ENCODE measurements around the gene ATXN10. TPM values are rescaled to one million over a fixed set of nuclear protein-coding genes. Genes with fewer than 3 reads are reported as not detected.
A peak's percentile ranks its signal among the peaks of the same experiment; 100 is the strongest.
"Not testable (repeated sequence)": the region's sequence is repeated elsewhere in the genome, so short reads cannot be mapped to it uniquely, and the experiment has no call there.

ATXN10 gene, protein sequence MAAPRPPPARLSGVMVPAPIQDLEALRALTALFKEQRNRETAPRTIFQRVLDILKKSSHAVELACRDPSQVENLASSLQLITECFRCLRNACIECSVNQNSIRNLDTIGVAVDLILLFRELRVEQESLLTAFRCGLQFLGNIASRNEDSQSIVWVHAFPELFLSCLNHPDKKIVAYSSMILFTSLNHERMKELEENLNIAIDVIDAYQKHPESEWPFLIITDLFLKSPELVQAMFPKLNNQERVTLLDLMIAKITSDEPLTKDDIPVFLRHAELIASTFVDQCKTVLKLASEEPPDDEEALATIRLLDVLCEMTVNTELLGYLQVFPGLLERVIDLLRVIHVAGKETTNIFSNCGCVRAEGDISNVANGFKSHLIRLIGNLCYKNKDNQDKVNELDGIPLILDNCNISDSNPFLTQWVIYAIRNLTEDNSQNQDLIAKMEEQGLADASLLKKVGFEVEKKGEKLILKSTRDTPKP
- total RNA-seq: 10 to 100 TPM; 74.0 to 97.0 TPM

DNA sequence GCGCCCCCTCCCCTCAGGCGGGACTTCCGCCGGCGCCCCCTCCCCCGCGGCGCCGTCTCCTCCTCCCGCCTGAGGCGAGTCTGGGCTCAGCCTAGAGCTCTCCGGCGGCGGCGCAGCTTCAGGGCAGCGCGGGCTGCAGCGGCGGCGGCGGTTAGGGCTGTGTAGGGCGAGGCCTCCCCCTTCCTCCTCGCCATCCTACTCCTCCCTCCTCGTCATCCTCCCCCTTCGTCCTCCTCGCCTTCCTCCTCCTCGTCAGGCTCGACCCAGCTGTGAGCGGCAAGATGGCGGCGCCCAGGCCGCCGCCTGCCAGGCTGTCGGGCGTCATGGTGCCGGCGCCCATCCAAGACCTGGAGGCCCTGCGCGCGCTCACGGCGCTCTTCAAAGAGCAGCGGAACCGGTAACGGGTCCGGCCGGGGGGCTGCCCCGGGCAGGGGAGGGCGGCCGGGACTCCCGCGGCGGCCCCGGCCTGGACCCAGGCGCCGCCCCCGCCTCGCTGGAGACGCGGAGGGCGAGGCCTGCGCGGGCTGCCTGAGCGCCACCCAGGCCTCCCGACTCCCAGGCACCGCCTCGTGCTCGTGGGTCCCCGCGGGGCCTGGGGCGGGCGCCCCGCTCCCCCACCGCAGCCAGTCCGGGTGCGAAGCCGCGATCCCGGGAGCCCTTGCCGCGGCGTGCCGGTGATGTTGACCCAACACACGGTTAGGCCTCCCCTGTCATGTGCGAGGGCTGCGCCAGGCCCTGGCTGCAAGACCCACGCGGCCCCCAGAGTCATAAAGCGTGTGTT is at the start of gene ATXN10:
Gene ATXN10, plus strand, starts transcription at position 52 of the 781 bp plus-strand sequence. Its CDS starts 230 bp downstream, at position 282.
- H3K27me3 Mint-ChIP-seq: peaks cover 4 to 7% of the 10 kb centered on the region in 2 donors
- peak within 1 kb of the TSS; percentile 92 for H3K4me3 Mint-ChIP-seq
- H3K36me3 Mint-ChIP-seq: no peaks in the 10 kb centered on the region
- peak within 1 kb of the TSS; percentile 54 to 76 for H3K27ac Mint-ChIP-seq
- peaks cover 29 to 31% of the 10 kb centered on the region in 2 donors for H3K4me1 Mint-ChIP-seq (ENCODE audit: low read depth in 2 of 2)
- DNase-seq (ENCODE audit: low spot score) (peak; percentile 72), ATAC-seq (peak; percentile 85 to 90)
- H3K9me3 Mint-ChIP-seq: no peaks in the 10 kb centered on the region

DNA sequence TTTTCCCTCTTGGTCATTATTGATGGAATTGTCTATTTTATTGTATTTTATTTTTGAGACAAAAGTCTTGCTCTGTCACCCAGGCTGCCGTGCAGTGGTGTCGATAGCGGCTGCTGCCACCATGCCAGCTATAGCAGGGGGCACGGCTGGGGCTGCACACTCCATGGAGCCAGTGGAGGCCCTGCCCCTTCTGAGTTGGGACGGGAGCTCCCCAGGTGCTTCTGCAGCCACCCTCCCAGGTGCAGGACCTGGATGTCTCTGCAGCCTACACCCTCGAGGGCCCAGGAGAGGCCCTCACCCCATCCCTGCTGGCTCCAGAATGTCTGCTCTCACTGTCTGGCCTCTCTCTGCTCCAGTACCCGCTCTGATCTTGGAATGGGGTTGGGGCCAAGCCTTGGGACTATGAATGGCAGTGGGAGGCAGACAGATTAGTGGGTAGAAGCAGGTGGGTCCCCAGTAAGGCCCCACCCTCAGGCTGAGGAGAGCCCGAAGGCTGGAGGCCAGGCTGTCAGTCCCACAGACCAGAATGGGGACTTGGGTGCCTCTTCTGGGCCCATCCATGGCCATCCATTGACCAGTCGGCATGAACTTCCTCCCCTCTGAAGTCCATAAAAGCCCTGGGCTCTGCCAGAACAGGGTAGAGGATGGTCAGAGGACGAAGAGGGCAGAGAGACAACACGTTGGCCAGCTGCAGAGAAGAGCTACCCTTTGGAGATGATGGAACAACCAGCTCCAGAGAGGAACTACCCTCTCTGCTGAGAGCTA is 49.6 kb upstream of the ATXN10 start:
- H3K27ac Mint-ChIP-seq: no peak overlapping the region
- no peaks in the 10 kb centered on the region for H3K36me3 Mint-ChIP-seq
- no peaks in the 10 kb centered on the region for H3K9me3 Mint-ChIP-seq
- H3K27me3 Mint-ChIP-seq: peaks cover 0 to 10% of the 10 kb centered on the region in 2 donors
- H3K4me1 Mint-ChIP-seq (ENCODE audit: low read depth in 2 of 2): peaks cover 5 to 6% of the 10 kb centered on the region in 2 donors
- ATAC-seq (peak in 1 of 2 donors; percentile 40), DNase-seq (ENCODE audit: low spot score) (no peak)
- no peak overlapping the region for H3K4me3 Mint-ChIP-seq

DNA sequence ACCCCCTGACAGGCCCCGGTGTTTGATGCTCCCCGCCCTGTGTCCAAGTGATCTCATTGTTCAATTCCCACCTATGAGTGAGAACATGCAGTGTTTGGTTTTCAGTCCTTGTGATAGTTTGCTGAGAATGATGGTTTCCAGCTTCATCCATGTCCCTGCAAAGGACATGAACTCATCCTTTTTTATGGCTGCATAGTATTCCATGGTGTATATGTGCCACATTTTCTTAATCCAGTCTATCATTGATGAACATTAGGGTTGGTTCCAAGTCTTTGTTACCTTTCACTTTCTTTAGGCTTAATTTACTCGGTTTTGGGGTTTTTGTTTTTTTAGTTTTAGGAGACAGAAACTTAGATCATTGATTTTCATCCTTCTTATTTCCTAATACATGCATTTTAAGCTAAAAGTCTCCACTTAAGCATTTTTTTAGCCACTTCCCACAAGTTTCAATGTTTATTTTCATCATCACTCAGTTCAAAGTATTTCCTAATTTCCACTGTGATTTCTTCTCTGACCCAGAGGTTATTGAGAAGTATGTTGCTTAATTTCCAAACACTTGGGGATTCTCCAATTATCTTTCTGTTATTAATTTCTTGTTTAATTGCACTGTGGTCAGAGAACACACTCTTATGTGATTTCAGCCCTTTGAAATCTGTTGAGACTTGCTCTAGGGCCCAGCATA is 48.0 kb upstream of the ATXN10 start:
- H3K4me1 Mint-ChIP-seq (ENCODE audit: low read depth in 2 of 2); H3K4me3 Mint-ChIP-seq; H3K9me3 Mint-ChIP-seq; H3K36me3 Mint-ChIP-seq; DNase-seq (ENCODE audit: low spot score); H3K27ac Mint-ChIP-seq; ATAC-seq; H3K27me3 Mint-ChIP-seq: not testable (repeated sequence)

DNA sequence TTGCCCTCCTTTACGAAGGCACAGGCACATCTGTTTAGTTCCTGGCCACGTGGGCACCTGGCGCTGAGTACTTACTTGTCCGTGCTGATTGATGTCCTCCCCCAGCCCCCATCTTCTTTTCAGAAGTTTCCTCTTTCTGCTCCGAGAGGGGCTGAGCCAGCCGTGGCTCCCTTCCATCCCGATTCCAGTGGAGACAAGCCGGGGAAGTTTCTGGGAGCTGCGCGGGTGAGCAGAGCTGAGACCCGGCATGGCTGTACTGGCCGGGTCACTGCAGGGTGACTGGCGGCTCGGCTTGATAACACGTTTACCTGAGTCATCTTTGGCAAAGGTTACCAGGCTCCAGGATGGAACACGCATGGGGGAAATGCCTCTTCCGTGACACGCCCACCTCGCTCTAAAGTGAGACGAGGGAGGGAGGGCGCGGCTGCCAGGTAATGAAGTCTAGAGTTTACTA is 45.4 kb upstream of the ATXN10 start:
- H3K4me1 Mint-ChIP-seq (ENCODE audit: low read depth in 2 of 2): peaks cover 0 to 6% of the 10 kb centered on the region in 2 donors
- H3K36me3 Mint-ChIP-seq: no peaks in the 10 kb centered on the region
- H3K9me3 Mint-ChIP-seq: no peaks in the 10 kb centered on the region
- no peak overlapping the region for H3K4me3 Mint-ChIP-seq
- no peak overlapping the region for H3K27ac Mint-ChIP-seq
- peaks cover 4 to 12% of the 10 kb centered on the region in 2 donors for H3K27me3 Mint-ChIP-seq
- ATAC-seq (no peak), DNase-seq (ENCODE audit: low spot score) (no peak)

DNA sequence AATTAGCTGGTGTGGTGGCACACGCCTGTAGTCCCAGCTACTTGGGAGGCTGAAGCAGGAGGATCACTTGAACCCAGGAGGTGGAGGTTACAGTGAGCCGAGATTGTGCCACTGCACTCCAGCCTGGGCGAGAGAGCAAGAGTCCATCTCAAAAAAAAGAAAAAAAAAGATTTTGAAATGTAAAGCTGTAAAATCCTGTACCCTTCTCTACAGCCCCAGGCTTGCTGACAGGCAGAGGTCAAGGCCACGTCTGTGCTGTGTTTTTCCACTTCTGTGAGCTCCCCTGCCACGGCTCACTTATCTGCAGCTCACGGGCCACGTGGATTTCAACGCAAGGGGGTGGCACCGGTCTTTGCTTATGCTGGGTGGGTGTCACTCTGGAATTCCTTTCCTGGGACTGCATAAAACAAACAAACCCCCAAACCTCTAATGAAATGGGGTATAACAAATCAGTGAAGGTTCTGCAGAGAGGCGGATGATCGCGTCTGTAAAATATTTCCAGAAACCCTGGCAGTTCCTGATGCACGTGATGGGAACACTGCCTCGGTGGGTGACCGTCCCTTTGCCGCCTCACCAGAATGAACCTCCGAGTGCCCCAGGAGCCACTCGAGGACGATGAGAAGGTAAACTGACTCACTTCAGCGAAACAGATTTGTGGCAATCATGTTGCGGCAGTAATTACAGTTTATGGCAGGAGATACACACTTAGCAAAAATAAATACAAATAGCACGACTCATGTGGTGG is 44.0 kb upstream of the ATXN10 start:
- H3K9me3 Mint-ChIP-seq: no peaks in the 10 kb centered on the region
- H3K27me3 Mint-ChIP-seq: peaks cover 17 to 25% of the 10 kb centered on the region in 2 donors
- H3K36me3 Mint-ChIP-seq: no peaks in the 10 kb centered on the region
- H3K4me3 Mint-ChIP-seq: no peak overlapping the region
- no peak for ATAC-seq
- H3K4me1 Mint-ChIP-seq (ENCODE audit: low read depth in 2 of 2): peaks cover 0 to 6% of the 10 kb centered on the region in 2 donors
- H3K27ac Mint-ChIP-seq: no peak overlapping the region
- DNase-seq (ENCODE audit: low spot score): no peak

DNA sequence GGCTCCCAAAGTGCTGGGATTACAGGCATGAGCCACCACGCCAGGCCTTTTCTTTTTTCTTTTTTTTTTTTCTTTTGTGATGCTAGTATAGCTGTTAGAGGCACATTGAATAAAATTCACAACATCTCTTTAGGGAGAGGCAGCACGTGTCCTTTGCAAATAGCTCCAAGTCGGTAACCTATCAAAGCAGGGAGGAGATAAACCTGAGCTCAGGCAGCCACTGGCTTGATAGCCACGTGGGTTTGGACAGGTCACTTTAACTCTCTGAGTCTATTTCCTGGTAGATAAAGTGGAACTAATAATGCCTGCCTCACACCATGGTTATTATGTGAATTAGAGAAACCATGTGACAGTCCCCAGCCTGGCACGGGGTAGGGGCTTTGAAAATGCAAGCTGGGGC is 43.1 kb upstream of the ATXN10 start:
- H3K4me3 Mint-ChIP-seq: no peak overlapping the region
- ATAC-seq (no peak), DNase-seq (ENCODE audit: low spot score) (no peak)
- H3K9me3 Mint-ChIP-seq: no peaks in the 10 kb centered on the region
- H3K4me1 Mint-ChIP-seq (ENCODE audit: low read depth in 2 of 2): peaks cover 0 to 6% of the 10 kb centered on the region in 2 donors
- H3K27me3 Mint-ChIP-seq: peaks cover 17 to 25% of the 10 kb centered on the region in 2 donors
- no peaks in the 10 kb centered on the region for H3K36me3 Mint-ChIP-seq
- no peak overlapping the region for H3K27ac Mint-ChIP-seq

DNA sequence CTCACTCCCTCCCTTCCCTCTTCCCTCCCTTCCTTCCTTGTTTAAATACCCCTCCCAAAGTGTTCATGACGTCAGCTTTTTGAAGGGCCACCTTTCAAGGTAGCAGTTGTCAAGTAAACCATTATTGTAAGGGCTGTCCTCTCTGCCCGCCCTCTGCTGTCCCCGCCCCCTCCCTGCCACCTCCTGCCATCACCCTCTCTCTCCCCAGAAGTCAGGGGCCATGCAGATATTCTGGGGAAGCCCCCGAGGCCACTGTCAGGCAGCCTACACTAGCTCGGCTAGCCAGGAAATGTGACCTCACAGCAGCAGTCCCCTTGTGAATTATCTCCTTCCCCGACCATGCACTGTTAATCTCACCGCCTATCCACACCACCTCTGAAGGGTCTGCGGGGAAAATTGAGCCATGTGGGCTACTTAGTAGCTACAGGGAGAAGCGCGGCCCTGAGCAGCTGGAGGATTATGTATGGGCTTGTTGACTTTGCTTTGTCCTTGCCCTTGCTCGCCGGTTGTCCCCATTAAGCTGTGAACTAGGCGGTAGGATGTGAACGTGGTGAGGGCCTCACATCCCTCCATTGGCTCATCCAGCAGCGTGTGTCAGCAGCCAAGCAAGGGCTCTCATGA is 42.1 kb upstream of the ATXN10 start:
- H3K9me3 Mint-ChIP-seq: no peaks in the 10 kb centered on the region
- ATAC-seq (peak; percentile 74 to 75), DNase-seq (ENCODE audit: low spot score) (no peak)
- H3K27ac Mint-ChIP-seq: no peak overlapping the region
- peaks cover 0 to 6% of the 10 kb centered on the region in 2 donors for H3K4me1 Mint-ChIP-seq (ENCODE audit: low read depth in 2 of 2)
- H3K4me3 Mint-ChIP-seq: no peak overlapping the region
- H3K36me3 Mint-ChIP-seq: no peaks in the 10 kb centered on the region
- H3K27me3 Mint-ChIP-seq: peaks cover 17 to 18% of the 10 kb centered on the region in 2 donors

DNA sequence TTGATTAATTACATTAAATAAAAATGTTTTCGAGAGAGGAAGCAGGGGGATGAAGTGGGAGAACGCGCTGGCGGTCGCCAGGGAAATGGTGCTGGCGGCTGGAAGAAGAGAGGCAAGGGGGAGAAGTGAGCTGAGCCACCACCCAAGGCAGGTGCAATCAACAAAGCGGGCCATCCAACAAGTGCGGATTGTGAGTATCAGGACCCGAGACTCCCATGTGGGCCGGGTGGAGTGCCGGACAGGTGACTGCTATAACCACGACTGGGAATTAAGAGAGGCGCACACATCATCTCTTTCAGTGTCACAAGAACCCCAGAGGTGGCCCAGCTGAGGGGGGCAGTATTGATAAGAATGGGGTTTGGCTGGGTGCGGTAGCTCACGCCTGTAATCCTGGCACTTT is 41.2 kb upstream of the ATXN10 start:
- Mint-ChIP-seq H3K4me3 (no peak overlapping the region), H3K27me3 (peaks cover 17 to 22% of the 10 kb centered on the region in 2 donors), H3K36me3 (no peaks in the 10 kb centered on the region), H3K9me3 (no peaks in the 10 kb centered on the region), H3K4me1 (ENCODE audit: low read depth in 2 of 2) (peaks cover 0 to 6% of the 10 kb centered on the region in 2 donors), H3K27ac (no peak overlapping the region)
- ATAC-seq (no peak), DNase-seq (ENCODE audit: low spot score) (no peak)

DNA sequence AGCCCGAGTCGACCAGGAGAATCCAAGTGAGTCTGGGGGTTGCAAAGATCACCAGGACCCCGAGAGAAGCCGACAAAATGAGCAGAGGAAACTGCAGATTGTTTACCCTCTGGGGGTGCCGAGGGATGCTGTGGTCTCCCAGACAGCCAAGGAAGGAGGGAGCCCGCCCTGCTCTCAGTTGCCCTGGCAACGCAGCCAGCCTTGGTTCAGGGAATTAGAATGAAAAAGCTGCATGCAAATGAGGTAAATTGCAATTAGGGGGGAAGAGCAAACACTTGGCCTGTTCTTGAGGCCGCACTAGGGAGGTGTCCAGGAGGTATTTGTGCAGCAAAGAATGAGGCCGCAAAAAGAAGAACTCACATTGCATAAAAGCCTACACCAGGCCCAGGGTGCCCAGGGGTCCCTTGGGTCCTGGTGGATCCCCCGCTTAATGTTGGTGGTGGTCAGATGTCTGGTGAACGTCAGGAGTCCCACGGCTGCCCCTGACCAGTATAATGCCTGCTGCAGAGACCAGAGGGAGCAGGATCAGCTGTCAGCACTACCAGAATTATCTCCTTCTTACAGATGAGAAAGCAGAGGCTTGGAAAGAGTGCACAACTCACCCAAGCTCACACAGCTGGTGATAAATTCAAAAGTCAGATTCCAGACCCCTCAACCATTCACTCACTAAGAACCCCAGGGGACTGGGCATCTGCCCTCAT is 40.3 kb upstream of the ATXN10 start:
- H3K36me3 Mint-ChIP-seq: no peaks in the 10 kb centered on the region
- peaks cover 17 to 22% of the 10 kb centered on the region in 2 donors for H3K27me3 Mint-ChIP-seq
- no peak overlapping the region for H3K4me3 Mint-ChIP-seq
- peaks cover 0 to 6% of the 10 kb centered on the region in 2 donors for H3K4me1 Mint-ChIP-seq (ENCODE audit: low read depth in 2 of 2)
- H3K9me3 Mint-ChIP-seq: no peaks in the 10 kb centered on the region
- DNase-seq (ENCODE audit: low spot score): no peak
- H3K27ac Mint-ChIP-seq: no peak overlapping the region
- no peak for ATAC-seq

DNA sequence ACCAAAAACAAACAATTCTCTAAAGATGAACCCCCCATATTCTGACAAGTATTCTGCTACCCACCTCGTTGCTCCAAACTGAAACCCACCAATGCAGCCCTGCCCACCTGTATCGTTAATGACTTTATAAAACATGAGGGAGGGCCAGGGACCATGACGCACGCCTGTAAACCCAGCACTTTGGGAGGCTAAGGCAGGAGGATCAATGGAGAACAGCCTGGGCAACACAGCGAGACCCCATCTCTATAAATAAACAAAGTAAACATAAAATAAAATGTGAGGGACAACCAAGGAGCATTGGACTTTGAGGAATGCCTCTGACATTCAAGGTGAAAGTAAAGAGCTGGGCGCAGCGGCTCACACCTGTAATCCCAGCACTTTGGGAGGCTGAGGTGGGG is 39.8 kb upstream of the ATXN10 start:
- DNase-seq (ENCODE audit: low spot score) (no peak), ATAC-seq (no peak)
- Mint-ChIP-seq H3K4me1 (ENCODE audit: low read depth in 2 of 2) (peaks cover 0 to 6% of the 10 kb centered on the region in 2 donors), H3K9me3 (no peaks in the 10 kb centered on the region), H3K4me3 (no peak overlapping the region), H3K27me3 (peaks cover 17 to 22% of the 10 kb centered on the region in 2 donors), H3K27ac (no peak overlapping the region), H3K36me3 (no peaks in the 10 kb centered on the region)

DNA sequence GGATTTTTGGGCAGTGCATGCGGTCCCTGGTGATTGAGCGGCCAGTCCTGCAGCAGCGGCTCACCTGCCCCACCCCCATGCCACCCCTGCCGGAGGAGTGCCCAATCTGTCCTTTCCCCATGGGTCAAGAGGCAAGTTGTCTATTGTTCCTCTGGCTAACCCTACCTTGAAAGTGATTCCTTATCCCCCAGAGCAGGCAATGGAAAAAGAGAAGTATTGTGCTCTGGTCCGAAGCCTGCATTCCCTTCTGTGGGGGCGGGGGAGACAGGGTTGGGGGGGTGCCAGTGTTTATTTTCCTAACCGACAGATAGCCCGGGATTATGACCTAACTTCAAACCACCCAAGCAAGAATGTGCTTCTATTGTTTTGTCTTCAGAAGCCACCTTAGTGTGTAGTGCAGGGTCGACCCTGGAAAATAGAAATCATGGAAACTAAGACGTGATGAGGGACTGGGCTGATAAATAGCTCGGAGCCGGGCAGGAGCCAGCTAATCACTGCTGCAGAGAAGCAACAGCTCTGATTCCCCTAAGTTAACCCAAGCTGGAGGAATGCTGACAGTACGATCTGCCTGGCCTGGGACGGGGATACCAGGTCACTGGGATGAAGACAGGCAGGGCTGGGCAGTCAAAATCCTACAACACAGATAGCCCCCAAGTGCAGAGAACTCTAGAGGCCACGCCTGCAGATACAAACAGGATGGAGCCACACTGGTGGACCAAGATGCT is 38.7 kb upstream of the ATXN10 start:
- Mint-ChIP-seq H3K27me3 (peaks cover 17 to 22% of the 10 kb centered on the region in 2 donors), H3K27ac (no peak overlapping the region), H3K4me1 (ENCODE audit: low read depth in 2 of 2) (peaks cover 0 to 6% of the 10 kb centered on the region in 2 donors), H3K9me3 (no peaks in the 10 kb centered on the region), H3K4me3 (no peak overlapping the region), H3K36me3 (no peaks in the 10 kb centered on the region)
- ATAC-seq: no peak
- no peak for DNase-seq (ENCODE audit: low spot score)

Data from natural killer cell treated with Interleukin-12 subunit alpha and Interleukin-12 subunit beta and Interleukin-15 and Interleukin-18, amount 100 ng/mL, for 72 hours (primary cell).